HepG2 (cell line): Measurements from ENCODE around the gene TM4SF18.

Experiments
- EZH2 ChIP-seq: conservative IDR thresholded peaks from 2 replicates; pipeline ENCODE4 v1.6.1; 2012; ENCODE audit warnings: mild to moderate bottlenecking, low read depth, low read length, moderate library complexity
- HNRNPUL1 ChIP-seq: fragments of 200-400 bp; formaldehyde crosslinking; IDR thresholded peaks from 2 replicates; pipeline ENCODE4 v1.6.1; 2017; ENCODE audit warnings: low read depth, mild to moderate bottlenecking, low read length, moderate library complexity
- IKZF4 ChIP-seq: sonication (generic); formaldehyde crosslinking; IDR thresholded peaks from 2 replicates; pipeline ENCODE4 v1.5.1; 2020; ENCODE audit warnings: borderline replicate concordance, mild to moderate bottlenecking, low read depth, missing genetic modification reagents; ENCODE audit errors: not compliant biosample characterization
- MXI1 ChIP-seq: IDR thresholded peaks from 3 replicates; pipeline ENCODE4 v1.6.1; 2012; ENCODE audit warnings: low read depth, low read length, inconsistent platforms, borderline replicate concordance
- NFE2L2 ChIP-seq: fragments of 150-350 bp; IDR thresholded peaks from 2 replicates; pipeline ENCODE4 v1.6.1; 2014; ENCODE audit warnings: low read length
- NR2C2 ChIP-seq: sonication (generic); formaldehyde crosslinking; IDR thresholded peaks from 2 replicates; pipeline ENCODE4 v1.4.0; 2020; ENCODE audit warnings: missing genetic modification reagents, mild to moderate bottlenecking, moderate library complexity, borderline replicate concordance
- PHF8 ChIP-seq: sonication (generic); formaldehyde crosslinking; IDR thresholded peaks from 2 replicates; pipeline ENCODE4 v1.5.0; 2020; ENCODE audit warnings: missing genetic modification reagents
- POLR2AphosphoS5 ChIP-seq: IDR thresholded peaks from 2 replicates; pipeline ENCODE4 v1.6.1; 2012; ENCODE audit warnings: low read depth, low read length
- SIN3A ChIP-seq: IDR thresholded peaks from 2 replicates; pipeline ENCODE4 v1.6.1; 2011; ENCODE audit warnings: low read depth, mild to moderate bottlenecking, control low read depth, low read length, borderline replicate concordance

GRCh38 chr3:149331396-149331795, 2.0 kb downstream of the TM4SF18 start:
- TF ChIP-seq PHF8 (CRISPR knock-in tag) = no peak
- no peak for TF ChIP-seq MXI1
- TF ChIP-seq IKZF4 (CRISPR knock-in tag) = no peak
- TF ChIP-seq NR2C2 (CRISPR knock-in tag) = no peak
- TF ChIP-seq HNRNPUL1 = no peak
- TF ChIP-seq SIN3A = no peak
- TF ChIP-seq EZH2 = no peak
- no peak for TF ChIP-seq POLR2AphosphoS5
- TF ChIP-seq NFE2L2 = no peak
